ENCODE measurements around the gene MAGEA9B.
"Not testable (repeated sequence)": the region's sequence is repeated elsewhere in the genome, so short reads cannot be mapped to it uniquely, and the experiment has no call there.

MAGEA9B gene

GRCh38 chrX:149570668-149571067 is 16.6 kb downstream of the MAGEA9B start:
- no peak for DNase-seq (ENCODE audit: low read depth)

GRCh38 chrX:149569770-149570169 is 17.5 kb downstream of the MAGEA9B start:
- no peak for DNase-seq (ENCODE audit: low read depth)

- DNase-seq (ENCODE audit: low read depth): no peak
These were observed 18.5 kb downstream of the MAGEA9B start for GRCh38 chrX:149568701-149569296.

- DNase-seq (ENCODE audit: low read depth): no peak
These were observed 19.4 kb downstream of the MAGEA9B start for GRCh38 chrX:149567621-149568417.

GRCh38 chrX:149563359-149563758 is 23.9 kb downstream of the MAGEA9B start:
- DNase-seq (ENCODE audit: low read depth): no peak

GRCh38 chrX:149555251-149555650 is 32.0 kb downstream of the MAGEA9B start:
- not testable (repeated sequence) for DNase-seq (ENCODE audit: low read depth)

- not testable (repeated sequence) for DNase-seq (ENCODE audit: low read depth)
These were observed 35.4 kb downstream of the MAGEA9B start for GRCh38 chrX:149551939-149552248.

GRCh38 chrX:149551245-149551938 is 35.9 kb downstream of the MAGEA9B start:
- DNase-seq (ENCODE audit: low read depth): not testable (repeated sequence)

GRCh38 chrX:149550454-149550853 is 36.8 kb downstream of the MAGEA9B start:
- DNase-seq (ENCODE audit: low read depth): not testable (repeated sequence)

- not testable (repeated sequence) for DNase-seq (ENCODE audit: low read depth)
These were observed 37.6 kb downstream of the MAGEA9B start, which contains the start of gene HSFX3 for GRCh38 chrX:149549701-149550100. HSFX3 (minus strand) TSS chrX:149549924; CDS start chrX:149549852, 72 bp downstream.

- DNase-seq (ENCODE audit: low read depth): not testable (repeated sequence)
These were observed 39.5 kb downstream of the MAGEA9B start for GRCh38 chrX:149547782-149548181.

- not testable (repeated sequence) for DNase-seq (ENCODE audit: low read depth)
These were observed 40.3 kb downstream of the MAGEA9B start for GRCh38 chrX:149546962-149547361.

- DNase-seq (ENCODE audit: low read depth): not testable (repeated sequence)
These were observed 41.4 kb downstream of the MAGEA9B start for GRCh38 chrX:149545545-149546543.

GRCh38 chrX:149541521-149542047 is 45.7 kb downstream of the MAGEA9B start:
- no peak for DNase-seq (ENCODE audit: low read depth)

GRCh38 chrX:149540621-149541520 is 46.4 kb downstream of the MAGEA9B start, which contains the start of gene EOLA1:
EOLA1 (plus strand) TSS chrX:149541012; CDS start chrX:149545631, 4,619 bp downstream.
- DNase-seq (ENCODE audit: low read depth): peak; percentile 87

- DNase-seq (ENCODE audit: low read depth): peak; percentile 88
These were observed 47.1 kb downstream of the MAGEA9B start for GRCh38 chrX:149540131-149540620.

GRCh38 chrX:149539283-149540130 is 47.8 kb downstream of the MAGEA9B start:
- DNase-seq (ENCODE audit: low read depth): peak; percentile 84

GRCh38 chrX:149537474-149537873 is 49.8 kb downstream of the MAGEA9B start:
- not testable (repeated sequence) for DNase-seq (ENCODE audit: low read depth)

All from T-helper 22 cell (primary cell).